Lower leg skin (tissue), 3 donors: ENCODE data around the gene LHB.

Source experiments
- POLR2A ChIP-seq, 2 donors: fragments of 450-650 bp; IDR thresholded peaks; one replicate each; pipeline ENCODE4 v1.6.1; 2016 to 2017; ENCODE audit warnings: antibody characterized with exemption in 2 of 2, mild to moderate bottlenecking in 1 of 2, moderate library complexity in 1 of 2
- TF ChIP-seq, protein P1 (sequence below), 3 donors: fragments of 450-650 bp; IDR thresholded peaks; one replicate each; pipeline ENCODE4 v1.5.1; 2016; ENCODE audit warnings: antibody characterized with exemption in 3 of 3, mild to moderate bottlenecking in 3 of 3, moderate library complexity in 2 of 3

DNA sequence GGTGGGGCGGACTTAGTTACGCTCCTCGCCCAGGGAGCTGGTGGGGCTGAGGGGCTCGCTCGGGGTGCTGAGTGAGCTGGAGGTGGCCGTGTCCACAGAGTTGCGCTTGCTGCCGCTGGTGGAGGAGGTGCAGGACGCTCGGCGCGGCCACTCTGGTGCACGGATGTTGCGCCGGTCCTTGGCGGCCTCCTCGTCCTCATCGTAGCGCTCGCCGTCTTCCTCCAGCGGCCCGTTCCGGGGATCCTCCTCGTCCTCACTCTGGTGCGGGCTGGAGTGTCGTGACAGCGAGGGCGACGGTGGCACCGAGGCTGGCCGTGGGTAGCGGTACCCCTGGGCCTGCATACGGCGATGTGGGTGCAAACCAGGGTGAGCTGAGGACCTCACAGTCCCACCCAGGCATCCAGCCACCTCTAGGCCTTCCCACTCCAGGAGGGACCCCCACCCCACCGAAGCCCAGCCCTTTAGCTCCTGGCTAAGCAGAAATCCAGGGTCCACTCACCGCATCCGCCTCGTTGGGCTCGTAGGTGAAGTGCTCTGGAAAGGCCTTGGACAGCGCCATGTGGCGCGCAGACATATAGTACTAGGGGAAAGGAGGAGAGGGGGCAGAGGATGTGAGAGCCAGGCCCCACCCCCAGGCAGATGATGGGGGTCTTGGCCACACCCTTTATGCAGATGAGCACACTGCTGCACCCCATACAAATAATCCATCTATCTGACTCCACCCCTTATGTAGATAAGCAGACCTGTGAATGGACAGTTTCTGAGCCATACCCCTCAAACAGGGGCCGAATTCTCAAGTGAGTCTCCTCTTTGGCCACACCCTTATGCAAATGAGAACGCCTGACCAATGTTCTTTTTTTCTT lies 47.4 kb downstream of the LHB start:
- TF ChIP-seq, protein P1, sequence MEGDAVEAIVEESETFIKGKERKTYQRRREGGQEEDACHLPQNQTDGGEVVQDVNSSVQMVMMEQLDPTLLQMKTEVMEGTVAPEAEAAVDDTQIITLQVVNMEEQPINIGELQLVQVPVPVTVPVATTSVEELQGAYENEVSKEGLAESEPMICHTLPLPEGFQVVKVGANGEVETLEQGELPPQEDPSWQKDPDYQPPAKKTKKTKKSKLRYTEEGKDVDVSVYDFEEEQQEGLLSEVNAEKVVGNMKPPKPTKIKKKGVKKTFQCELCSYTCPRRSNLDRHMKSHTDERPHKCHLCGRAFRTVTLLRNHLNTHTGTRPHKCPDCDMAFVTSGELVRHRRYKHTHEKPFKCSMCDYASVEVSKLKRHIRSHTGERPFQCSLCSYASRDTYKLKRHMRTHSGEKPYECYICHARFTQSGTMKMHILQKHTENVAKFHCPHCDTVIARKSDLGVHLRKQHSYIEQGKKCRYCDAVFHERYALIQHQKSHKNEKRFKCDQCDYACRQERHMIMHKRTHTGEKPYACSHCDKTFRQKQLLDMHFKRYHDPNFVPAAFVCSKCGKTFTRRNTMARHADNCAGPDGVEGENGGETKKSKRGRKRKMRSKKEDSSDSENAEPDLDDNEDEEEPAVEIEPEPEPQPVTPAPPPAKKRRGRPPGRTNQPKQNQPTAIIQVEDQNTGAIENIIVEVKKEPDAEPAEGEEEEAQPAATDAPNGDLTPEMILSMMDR (IDR thresholded peaks at IDR 0.05) = no peak
- TF ChIP-seq POLR2A (IDR thresholded peaks at IDR 0.05) = no peak
